Epithelial cell of prostate (primary cell): ENCODE measurements around the gene MCMBP.
"Not testable (repeated sequence)": the region's sequence is repeated elsewhere in the genome, so short reads cannot be mapped to it uniquely, and the experiment has no call there.

Experiments used
- DNase-seq: peaks from one replicate; pipeline ENCODE4 v3.0.0-alpha.2; 2011; ENCODE audit warnings: low read depth, low spot score
- H3K27ac ChIP-seq: fragments of 450-650 bp; 2 replicates; pipeline ENCODE4 v1.5.1; 2017; ENCODE audit warnings: mild to moderate bottlenecking

Gene MCMBP

GRCh38 chr10:119883901-119884611 lies 11.4 kb upstream of the MCMBP start:
- not testable (repeated sequence) for H3K27ac ChIP-seq, DNase-seq

GRCh38 chr10:119878524-119878923 lies 5.9 kb upstream of the MCMBP start:
- H3K27ac ChIP-seq: no peak overlapping the region
- DNase-seq: no peak

- peak; percentile 34 for DNase-seq
Observed at GRCh38 chr10:119872860-119873681, 428 bp upstream of the MCMBP start.

GRCh38 chr10:119871881-119872609 lies 598 bp downstream of the MCMBP start:
- DNase-seq: no peak

More at GRCh38 chr10:119872860-119873681, 428 bp upstream of the MCMBP start:
- peak overlapping the region; percentile 69 for H3K27ac ChIP-seq

GRCh38 chr10:119869398-119869797 lies 3.2 kb downstream of the MCMBP start:
- not testable (repeated sequence) for DNase-seq, H3K27ac ChIP-seq

More at GRCh38 chr10:119871881-119872609, 598 bp downstream of the MCMBP start:
- peak overlapping the region; percentile 69 for H3K27ac ChIP-seq

GRCh38 chr10:119867317-119867716 lies 5.3 kb downstream of the MCMBP start:
- DNase-seq: no peak
- H3K27ac ChIP-seq: no peak overlapping the region

- no peak overlapping the region for H3K27ac ChIP-seq
- DNase-seq: no peak
Observed at GRCh38 chr10:119865699-119866240, 6.9 kb downstream of the MCMBP start.

- no peak overlapping the region for H3K27ac ChIP-seq
- DNase-seq: no peak
Observed at GRCh38 chr10:119863951-119864565, 8.6 kb downstream of the MCMBP start.

- H3K27ac ChIP-seq: no peak overlapping the region
- no peak for DNase-seq
Observed at GRCh38 chr10:119862524-119862923, 10.1 kb downstream of the MCMBP start.

GRCh38 chr10:119860866-119861607 lies 11.6 kb downstream of the MCMBP start:
- no peak for DNase-seq
- H3K27ac ChIP-seq: no peak overlapping the region

GRCh38 chr10:119859420-119860258 lies 13.0 kb downstream of the MCMBP start:
- DNase-seq: no peak
- H3K27ac ChIP-seq: peak overlapping the region; percentile 26

GRCh38 chr10:119858063-119858462 lies 14.6 kb downstream of the MCMBP start:
- H3K27ac ChIP-seq: no peak overlapping the region
- no peak for DNase-seq

- no peak overlapping the region for H3K27ac ChIP-seq
- no peak for DNase-seq
Observed at GRCh38 chr10:119853574-119853973, 19.1 kb downstream of the MCMBP start.

- H3K27ac ChIP-seq: no peak overlapping the region
- DNase-seq: no peak
Observed at GRCh38 chr10:119852822-119853221, 19.8 kb downstream of the MCMBP start.

- no peak overlapping the region for H3K27ac ChIP-seq
- DNase-seq: no peak
Observed at GRCh38 chr10:119852277-119852676, 20.4 kb downstream of the MCMBP start.

GRCh38 chr10:119849944-119850343 lies 22.7 kb downstream of the MCMBP start:
- DNase-seq: no peak
- H3K27ac ChIP-seq: no peak overlapping the region

GRCh38 chr10:119849031-119849789 lies 23.4 kb downstream of the MCMBP start:
- no peak for DNase-seq
- no peak overlapping the region for H3K27ac ChIP-seq

- DNase-seq: no peak
- no peak overlapping the region for H3K27ac ChIP-seq
Observed at GRCh38 chr10:119845656-119846055, 27.0 kb downstream of the MCMBP start.
